Endothelial cell of umbilical vein (primary cell): ENCODE results near the gene TMEM43. TPM values are rescaled to one million over a fixed set of nuclear protein-coding genes. Genes with fewer than 3 reads are reported as not detected.

Experiments
- BruUV-seq: library from RNA; stranded (reverse); fragments of 400-500 nt; replicated peaks from 2 replicates; lab custom pipeline; 2021; lab: Mats Ljungman, UMichigan
- CTCF ChIA-PET: fragments of 300-600, 350-600 bp; sonication (Branson Sonifier 250); formaldehyde crosslinking; loops from one replicate; lab custom pipeline; 2021; ENCODE audit warnings: antibody characterized with exemption, inconsistent platforms; lab: Charles Lee
- POLR2A ChIA-PET: fragments of 300-600, 350-600 bp; sonication (Branson Sonifier 250); formaldehyde crosslinking; loops from one replicate; lab custom pipeline; 2021; ENCODE audit warnings: antibody characterized with exemption, inconsistent platforms; lab: Charles Lee
- DNase-seq: peaks from one replicate; pipeline ENCODE4 v3.0.0-alpha.2; 2011; ENCODE audit warnings: low read depth, low spot score
- FAIRE-seq: peaks from 2 replicates; lab custom pipeline; 2011; peaks lifted over from hg19 to GRCh38; lab: Jason Lieb, UNC
- H2AFZ ChIP-seq: 2 replicates; pipeline ENCODE4 v1.6.0; 2012; ENCODE audit warnings: low read depth, low read length, control low read depth, inconsistent platforms
- H3K27ac ChIP-seq: 2 replicates; pipeline ENCODE4 v1.5.1; 2011; ENCODE audit warnings: low read depth, mild to moderate bottlenecking, control low read depth, low read length, moderate library complexity; ENCODE audit not compliant: insufficient read depth
- H3K27me3 ChIP-seq, 2 experiments: 2 replicates each; pipeline versions ENCODE4 v1.6.0 to v1.6.1; 2011; ENCODE audit warnings: low read length in 2 of 2, mixed read lengths in 1 of 2; ENCODE audit not compliant: control insufficient read depth in 2 of 2, insufficient read depth in 2 of 2
- H3K36me3 ChIP-seq, 2 experiments: 2 replicates in 1 of 2; 3 replicates in 1 of 2; pipeline ENCODE4 v1.5.1; 2011; ENCODE audit warnings: low read length in 2 of 2, mild to moderate bottlenecking in 1 of 2, moderate library complexity in 1 of 2; ENCODE audit not compliant: control insufficient read depth in 2 of 2, insufficient read depth in 2 of 2; ENCODE audit errors: extremely low read depth in 1 of 2
- H3K4me1 ChIP-seq: 3 replicates; pipeline ENCODE4 v1.5.1; 2011; ENCODE audit warnings: mild to moderate bottlenecking, low read length; ENCODE audit not compliant: control insufficient read depth, insufficient read depth; ENCODE audit errors: extremely low read depth
- H3K4me2 ChIP-seq: 2 replicates; pipeline ENCODE4 v1.6.1; 2011; ENCODE audit warnings: low read length, control low read depth, mixed read lengths; ENCODE audit not compliant: insufficient read depth
- H3K4me3 ChIP-seq, 3 experiments: fragments of 200-600 bp in 1 of 3; sonication (generic), shearing (Covaris generic) in 1 of 3; replicated peaks in 1 of 3; 2 replicates each; pipeline ENCODE4 v1.5.1; 2011 to 2016; ENCODE audit warnings: control low read depth in 3 of 3, low read length in 3 of 3, mild to moderate bottlenecking in 2 of 3, inconsistent platforms in 1 of 3, low read depth in 1 of 3, moderate library complexity in 1 of 3; ENCODE audit not compliant: insufficient read depth in 1 of 3
- H3K79me2 ChIP-seq: 2 replicates; pipeline ENCODE4 v1.6.0; 2012; ENCODE audit warnings: low read length, inconsistent platforms; ENCODE audit not compliant: control insufficient read depth, insufficient read depth
- H3K9ac ChIP-seq: replicated peaks from 2 replicates; pipeline ENCODE3; 2011; ENCODE audit warnings: low read length, control low read depth; ENCODE audit not compliant: insufficient read depth; ENCODE audit errors: extremely low read depth
- H3K9me1 ChIP-seq: replicated peaks from 3 replicates; pipeline ENCODE4 v1.6.0; 2011; ENCODE audit warnings: mild to moderate bottlenecking, low read length; ENCODE audit not compliant: control insufficient read depth, insufficient read depth; ENCODE audit errors: extremely low read depth
- H3K9me3 ChIP-seq: replicated peaks from 2 replicates; pipeline ENCODE4 v1.5.1; 2012; ENCODE audit warnings: low read length, inconsistent platforms; ENCODE audit not compliant: control insufficient read depth, insufficient read depth
- H4K20me1 ChIP-seq: replicated peaks from 2 replicates; pipeline ENCODE3; 2011; ENCODE audit warnings: mild to moderate bottlenecking, low read length; ENCODE audit not compliant: control insufficient read depth, insufficient read depth; ENCODE audit errors: extremely low read depth
- EZH2 ChIP-seq: IDR thresholded peaks from 2 replicates; pipeline ENCODE4 v1.6.1; 2012; ENCODE audit warnings: borderline replicate concordance, low read depth, mild to moderate bottlenecking, moderate library complexity, low read length, inconsistent platforms; ENCODE audit not compliant: severe bottlenecking
- FOS ChIP-seq: IDR thresholded peaks from 2 replicates; pipeline ENCODE4 v1.6.1; 2011; ENCODE audit warnings: mild to moderate bottlenecking, low read length, moderate library complexity, borderline replicate concordance; ENCODE audit not compliant: insufficient read depth
- GATA2 ChIP-seq: IDR thresholded peaks from 2 replicates; pipeline ENCODE4 v1.7.0; 2011; ENCODE audit warnings: low read depth, mild to moderate bottlenecking, moderate library complexity, mixed read lengths, low read length; ENCODE audit not compliant: insufficient read length, insufficient read depth
- JUN ChIP-seq: IDR thresholded peaks from 2 replicates; pipeline ENCODE4 v1.6.1; 2011; ENCODE audit warnings: borderline replicate concordance, low read depth; ENCODE audit not compliant: insufficient read length, insufficient read depth
- MYC ChIP-seq: IDR thresholded peaks from one replicate; pipeline ENCODE4 v1.6.1; 2011; ENCODE audit warnings: mild to moderate bottlenecking, low read depth, low read length
- POLR2A ChIP-seq: IDR thresholded peaks from 2 replicates; pipeline ENCODE4 v1.6.1; 2012; ENCODE audit warnings: low read depth, mild to moderate bottlenecking, control low read depth, low read length
- POLR2AphosphoS5 ChIP-seq: IDR thresholded peaks from 2 replicates; pipeline ENCODE4 v1.6.1; 2012; ENCODE audit warnings: low read depth, mild to moderate bottlenecking, control low read depth, low read length, moderate library complexity; ENCODE audit not compliant: insufficient read depth
- dilution Hi-C: fragments of 300-500 bp; cut with MboI; formaldehyde crosslinking; loops from one replicate; pipeline ENCODE4 v1.15.0; 2019; ENCODE audit warnings: low sequenced_read_pairs; ENCODE audit not compliant: extremely low pct_ligation_motif_present
- intact Hi-C: fragments of 100-400 bp; cut with micrococcal nuclease; formaldehyde crosslinking; loops from one replicate; pipeline ENCODE4 v1.10.0; 2022
- polyA plus RNA-seq, 4 experiments: library from polyadenylated mRNA; depleted of rRNA in 3 of 4; stranded (reverse) in 3 of 4; unstranded in 1 of 4; fragments of >200 nt; gene quantifications; 2 replicates each; pipeline versions ENCODE4 v1.2.1 to v1.2.3, GENCODE V29; 2011 to 2012; ENCODE audit warnings: missing spikeins in 1 of 4
- total RNA-seq: library from RNA; stranded (reverse); gene quantifications from 2 replicates; pipeline ENCODE4 v1.2.3, GENCODE V29; 2021
- TF ChIP-seq, protein P1 (sequence below), 2 donors: IDR thresholded peaks; 1 replicate in 1 of 2; 2 replicates in 1 of 2; pipeline ENCODE4 v1.5.1; 2011; ENCODE audit warnings: low read length in 2 of 2, mild to moderate bottlenecking in 2 of 2, moderate library complexity in 2 of 2, control low read depth in 1 of 2, inconsistent platforms in 1 of 2, low read depth in 1 of 2; ENCODE audit not compliant: insufficient read depth in 1 of 2; ENCODE audit errors: extremely low read depth in 1 of 2
- TF ChIP-seq, protein P2 (sequence below): IDR thresholded peaks from 2 replicates; pipeline ENCODE4 v1.6.1; 2011; ENCODE audit not compliant: insufficient read depth, insufficient read length

TMEM43 gene
- total and polyA plus RNA-seq, 2 donors (not counting 3 experiments of a cell fraction or from before 2014, with no cell fraction given): 80.6 to 119 TPM

DNA sequence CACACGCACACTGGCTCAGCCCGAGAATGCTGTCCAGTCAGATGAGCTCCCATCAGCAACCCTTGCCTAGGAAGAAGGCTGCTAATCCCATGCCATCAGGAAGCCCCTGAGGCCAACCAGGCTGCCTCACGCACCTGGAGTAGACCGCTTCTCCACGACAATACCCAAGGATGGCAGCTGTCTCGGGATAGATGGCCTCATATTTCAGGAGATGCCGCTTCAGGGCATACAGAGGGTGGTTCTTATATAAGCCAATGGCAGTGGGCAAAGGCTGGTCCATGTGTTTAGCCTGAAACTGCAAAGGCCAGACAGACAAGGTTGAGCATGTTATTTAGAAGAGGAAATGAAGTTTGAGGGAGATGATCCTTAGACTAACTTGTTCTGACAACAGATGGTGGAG lies 31.3 kb downstream of the TMEM43 start:
- ChIA-PET POLR2A (no interaction called here), CTCF (interaction anchor here (1.3 kb wide), 1 partner anchor 260 kb away, joined by 3 read pairs; no protein-coding TSS in a partner anchor)
- Histone ChIP-seq H3K4me2 (no peak overlapping the region), H3K27ac (no peak overlapping the region), H2AFZ (no peak overlapping the region), H3K9ac (no peak overlapping the region), H3K4me3 (no peak overlapping the region), H3K9me1 (no peaks in the 10 kb centered on the region), H3K4me1 (peaks cover 2% of the 10 kb centered on the region), H3K27me3 (no peaks in the 10 kb centered on the region), H3K9me3 (no peaks in the 10 kb centered on the region), H3K36me3 (peaks cover 30 to 35% of the 10 kb centered on the region in 2 experiments), H4K20me1 (no peaks in the 10 kb centered on the region), H3K79me2 (no peaks in the 10 kb centered on the region)
- no TSS peak for BruUV-seq
- intact Hi-C loops: no loop called here
- no peak for FAIRE-seq
- dilution Hi-C loops: no loop called here
- DNase-seq: no peak
- TF ChIP-seq POLR2AphosphoS5 (no peak), MYC (no peak), EZH2 (no peak), FOS (no peak), POLR2A (no peak), JUN (no peak), GATA2 (no peak)
- TF ChIP-seq, protein P1, sequence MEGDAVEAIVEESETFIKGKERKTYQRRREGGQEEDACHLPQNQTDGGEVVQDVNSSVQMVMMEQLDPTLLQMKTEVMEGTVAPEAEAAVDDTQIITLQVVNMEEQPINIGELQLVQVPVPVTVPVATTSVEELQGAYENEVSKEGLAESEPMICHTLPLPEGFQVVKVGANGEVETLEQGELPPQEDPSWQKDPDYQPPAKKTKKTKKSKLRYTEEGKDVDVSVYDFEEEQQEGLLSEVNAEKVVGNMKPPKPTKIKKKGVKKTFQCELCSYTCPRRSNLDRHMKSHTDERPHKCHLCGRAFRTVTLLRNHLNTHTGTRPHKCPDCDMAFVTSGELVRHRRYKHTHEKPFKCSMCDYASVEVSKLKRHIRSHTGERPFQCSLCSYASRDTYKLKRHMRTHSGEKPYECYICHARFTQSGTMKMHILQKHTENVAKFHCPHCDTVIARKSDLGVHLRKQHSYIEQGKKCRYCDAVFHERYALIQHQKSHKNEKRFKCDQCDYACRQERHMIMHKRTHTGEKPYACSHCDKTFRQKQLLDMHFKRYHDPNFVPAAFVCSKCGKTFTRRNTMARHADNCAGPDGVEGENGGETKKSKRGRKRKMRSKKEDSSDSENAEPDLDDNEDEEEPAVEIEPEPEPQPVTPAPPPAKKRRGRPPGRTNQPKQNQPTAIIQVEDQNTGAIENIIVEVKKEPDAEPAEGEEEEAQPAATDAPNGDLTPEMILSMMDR (IDR thresholded peaks at IDR 0.05; ENCODE audit: extremely low read depth in 1 of 2, insufficient read depth in 1 of 2, low read depth in 1 of 2, low read length in 2 of 2): no peak
- TF ChIP-seq, protein P2, sequence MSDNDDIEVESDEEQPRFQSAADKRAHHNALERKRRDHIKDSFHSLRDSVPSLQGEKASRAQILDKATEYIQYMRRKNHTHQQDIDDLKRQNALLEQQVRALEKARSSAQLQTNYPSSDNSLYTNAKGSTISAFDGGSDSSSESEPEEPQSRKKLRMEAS: no peak
